ENCODE results near the gene CDC42EP3. TPM values are rescaled to one million over a fixed set of nuclear protein-coding genes. Genes with fewer than 3 reads are reported as not detected.

Gene CDC42EP3
- polyA plus RNA-seq, 2 of the 4 experiments (the other 2 are of a cell fraction): 23.8 to 39.1 TPM

DNA sequence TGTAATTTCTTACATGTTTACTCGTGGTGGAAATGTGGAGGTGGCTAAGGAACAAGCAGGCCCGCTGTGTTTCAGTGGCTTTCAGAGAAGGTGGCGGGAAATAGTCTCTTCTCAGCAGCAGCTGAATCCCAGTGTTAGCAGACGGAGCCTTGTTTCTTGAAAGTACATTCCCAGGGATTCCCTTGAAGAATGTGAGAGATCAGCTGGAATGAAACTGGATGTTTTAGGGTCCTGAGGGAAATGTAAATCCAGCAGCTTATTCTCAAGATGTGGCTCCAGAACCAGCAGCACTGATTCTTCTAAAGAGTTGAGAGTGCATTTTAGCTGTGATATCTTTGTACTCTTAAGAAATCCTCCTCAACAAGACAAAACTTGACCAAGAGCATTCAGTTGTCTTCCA is 59.1 kb downstream of the CDC42EP3 start:
- no peak for TF ChIP-seq CHD2 (IDR thresholded peaks at IDR 0.05; ENCODE audit: low read length, partially characterized antibody)
- TF ChIP-seq NFE2L2 (conservative IDR thresholded peaks at IDR 0.05; ENCODE audit: low read length): no peak
- no peak for TF ChIP-seq HOXA7 (CRISPR knock-in tag; IDR thresholded peaks at IDR 0.05)
- TF ChIP-seq TFCP2L1 (CRISPR knock-in tag; IDR thresholded peaks at IDR 0.05): no peak
- no peak for TF ChIP-seq HEYL (CRISPR knock-in tag; IDR thresholded peaks at IDR 0.05)
- no peak for TF ChIP-seq MAZ (IDR thresholded peaks at IDR 0.05; ENCODE audit: borderline replicate concordance, low read depth, low read length)
- no peak for TF ChIP-seq RFX5 (IDR thresholded peaks at IDR 0.05)
- no peak for TF ChIP-seq EHF (CRISPR knock-in tag; IDR thresholded peaks at IDR 0.05)
- TF ChIP-seq, protein P1, sequence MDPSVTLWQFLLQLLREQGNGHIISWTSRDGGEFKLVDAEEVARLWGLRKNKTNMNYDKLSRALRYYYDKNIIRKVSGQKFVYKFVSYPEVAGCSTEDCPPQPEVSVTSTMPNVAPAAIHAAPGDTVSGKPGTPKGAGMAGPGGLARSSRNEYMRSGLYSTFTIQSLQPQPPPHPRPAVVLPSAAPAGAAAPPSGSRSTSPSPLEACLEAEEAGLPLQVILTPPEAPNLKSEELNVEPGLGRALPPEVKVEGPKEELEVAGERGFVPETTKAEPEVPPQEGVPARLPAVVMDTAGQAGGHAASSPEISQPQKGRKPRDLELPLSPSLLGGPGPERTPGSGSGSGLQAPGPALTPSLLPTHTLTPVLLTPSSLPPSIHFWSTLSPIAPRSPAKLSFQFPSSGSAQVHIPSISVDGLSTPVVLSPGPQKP (IDR thresholded peaks at IDR 0.05; ENCODE audit: low read depth, low read length): no peak
- no peak for TF ChIP-seq RARB (CRISPR knock-in tag; IDR thresholded peaks at IDR 0.05)
- TF ChIP-seq EP300 (IDR thresholded peaks at IDR 0.05): no peak
- TF ChIP-seq CBX8 (IDR thresholded peaks at IDR 0.05): no peak
- TF ChIP-seq SREBF2 (IDR thresholded peaks at IDR 0.05): no peak
- TF ChIP-seq HOXB5 (CRISPR knock-in tag; IDR thresholded peaks at IDR 0.05): no peak
- no peak for TF ChIP-seq TP53 (CRISPR knock-in tag; IDR thresholded peaks at IDR 0.05)
- TF ChIP-seq CBX2 (IDR thresholded peaks at IDR 0.05; ENCODE audit: borderline replicate concordance, low read depth): no peak
- ChIA-PET POLR2A (no interaction called here), CTCF (interaction anchor here (0.9 kb wide), 1 partner anchor 20 kb away, joined by 4 read pairs; no protein-coding TSS in a partner anchor)
- ATAC-seq (no peak), FAIRE-seq (no peak), DNase-seq (ENCODE audit: low read depth in 1 of 2, low spot score in 1 of 2) (no peak)
- no peak overlapping the region for H3K4me2 ChIP-seq
- no peaks in the 10 kb centered on the region for H3K9me3 ChIP-seq
- H3K4me1 ChIP-seq: no peaks in the 10 kb centered on the region
- 72% methylated on average over 4 of the region's 4 CpGs for WGBS (ENCODE audit: missing lambda C conversion rate)
- H3K4me3 ChIP-seq: no peak overlapping the region
- H3K27ac ChIP-seq: no peak overlapping the region

DNA sequence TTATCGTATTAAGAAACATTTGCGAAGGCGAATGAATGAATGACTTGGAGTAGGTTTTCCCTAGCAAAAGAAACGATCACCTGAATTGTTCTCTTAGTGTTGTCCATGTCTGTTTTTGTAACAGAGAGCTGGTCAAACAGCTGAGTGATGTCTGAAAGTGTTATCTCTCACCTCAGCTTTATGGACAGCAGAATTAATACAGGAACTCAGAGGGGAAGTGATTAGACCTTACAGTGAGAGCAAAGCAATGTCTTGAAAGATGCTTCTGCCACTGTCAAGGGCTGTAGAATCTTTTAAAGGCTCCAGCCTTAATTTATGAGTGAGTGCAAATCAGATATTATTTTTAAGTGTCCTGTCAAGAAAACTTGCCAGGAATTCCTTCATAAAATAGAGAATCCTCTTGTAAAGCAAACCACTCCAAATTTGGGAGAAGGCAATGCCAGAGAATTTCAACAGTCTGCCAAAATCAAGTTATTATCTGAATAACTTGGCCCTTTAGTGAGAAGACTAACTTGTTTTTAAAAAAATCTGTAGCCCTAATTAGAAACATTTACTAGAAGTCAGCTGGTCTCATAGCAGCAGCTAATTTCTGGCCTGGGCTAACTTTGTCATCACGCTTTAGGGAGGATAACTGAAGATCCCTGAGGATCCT is 60.7 kb downstream of the CDC42EP3 start:
- FAIRE-seq: no peak
- Histone ChIP-seq H3K4me2 (no peak overlapping the region), H3K4me1 (no peaks in the 10 kb centered on the region), H3K27ac (no peak overlapping the region), H3K9me3 (no peaks in the 10 kb centered on the region), H3K4me3 (no peak overlapping the region)
- no peak for ATAC-seq
- TF ChIP-seq KDM1A (IDR thresholded peaks at IDR 0.05; ENCODE audit: low read depth) (no peak), RCOR1 (IDR thresholded peaks at IDR 0.05; ENCODE audit: low read depth, low read length) (no peak), POLR2A (IDR thresholded peaks at IDR 0.05; ENCODE audit: low read length) (no peak), HEYL (CRISPR knock-in tag; IDR thresholded peaks at IDR 0.05) (no peak), HOXA7 (CRISPR knock-in tag; IDR thresholded peaks at IDR 0.05) (no peak), TP53 (CRISPR knock-in tag; IDR thresholded peaks at IDR 0.05) (no peak), ZFP36 (IDR thresholded peaks at IDR 0.05; ENCODE audit: borderline replicate concordance, partially characterized antibody) (no peak), MAZ (IDR thresholded peaks at IDR 0.05; ENCODE audit: borderline replicate concordance, low read depth, low read length) (no peak), NR3C1 (IDR thresholded peaks at IDR 0.05) (no peak), EHF (CRISPR knock-in tag; IDR thresholded peaks at IDR 0.05) (no peak), KDM5A (IDR thresholded peaks at IDR 0.05) (no peak), HDAC2 (IDR thresholded peaks at IDR 0.05) (no peak), RFX5 (IDR thresholded peaks at IDR 0.05) (no peak), HOXB13 (CRISPR knock-in tag; IDR thresholded peaks at IDR 0.05; ENCODE audit: low read depth) (no peak), MAFK (IDR thresholded peaks at IDR 0.05; ENCODE audit: partially characterized antibody) (no peak), FOSB (CRISPR knock-in tag; IDR thresholded peaks at IDR 0.05) (no peak)
- TF ChIP-seq, protein P2, sequence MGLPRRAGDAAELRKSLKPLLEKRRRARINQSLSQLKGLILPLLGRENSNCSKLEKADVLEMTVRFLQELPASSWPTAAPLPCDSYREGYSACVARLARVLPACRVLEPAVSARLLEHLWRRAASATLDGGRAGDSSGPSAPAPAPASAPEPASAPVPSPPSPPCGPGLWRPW (IDR thresholded peaks at IDR 0.05): no peak
- TF ChIP-seq, protein P3, sequence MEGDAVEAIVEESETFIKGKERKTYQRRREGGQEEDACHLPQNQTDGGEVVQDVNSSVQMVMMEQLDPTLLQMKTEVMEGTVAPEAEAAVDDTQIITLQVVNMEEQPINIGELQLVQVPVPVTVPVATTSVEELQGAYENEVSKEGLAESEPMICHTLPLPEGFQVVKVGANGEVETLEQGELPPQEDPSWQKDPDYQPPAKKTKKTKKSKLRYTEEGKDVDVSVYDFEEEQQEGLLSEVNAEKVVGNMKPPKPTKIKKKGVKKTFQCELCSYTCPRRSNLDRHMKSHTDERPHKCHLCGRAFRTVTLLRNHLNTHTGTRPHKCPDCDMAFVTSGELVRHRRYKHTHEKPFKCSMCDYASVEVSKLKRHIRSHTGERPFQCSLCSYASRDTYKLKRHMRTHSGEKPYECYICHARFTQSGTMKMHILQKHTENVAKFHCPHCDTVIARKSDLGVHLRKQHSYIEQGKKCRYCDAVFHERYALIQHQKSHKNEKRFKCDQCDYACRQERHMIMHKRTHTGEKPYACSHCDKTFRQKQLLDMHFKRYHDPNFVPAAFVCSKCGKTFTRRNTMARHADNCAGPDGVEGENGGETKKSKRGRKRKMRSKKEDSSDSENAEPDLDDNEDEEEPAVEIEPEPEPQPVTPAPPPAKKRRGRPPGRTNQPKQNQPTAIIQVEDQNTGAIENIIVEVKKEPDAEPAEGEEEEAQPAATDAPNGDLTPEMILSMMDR (IDR thresholded peaks at IDR 0.05): no peak
- TF ChIP-seq, protein P1 (IDR thresholded peaks at IDR 0.05; ENCODE audit: low read depth, low read length): no peak
- TF ChIP-seq, protein P4, sequence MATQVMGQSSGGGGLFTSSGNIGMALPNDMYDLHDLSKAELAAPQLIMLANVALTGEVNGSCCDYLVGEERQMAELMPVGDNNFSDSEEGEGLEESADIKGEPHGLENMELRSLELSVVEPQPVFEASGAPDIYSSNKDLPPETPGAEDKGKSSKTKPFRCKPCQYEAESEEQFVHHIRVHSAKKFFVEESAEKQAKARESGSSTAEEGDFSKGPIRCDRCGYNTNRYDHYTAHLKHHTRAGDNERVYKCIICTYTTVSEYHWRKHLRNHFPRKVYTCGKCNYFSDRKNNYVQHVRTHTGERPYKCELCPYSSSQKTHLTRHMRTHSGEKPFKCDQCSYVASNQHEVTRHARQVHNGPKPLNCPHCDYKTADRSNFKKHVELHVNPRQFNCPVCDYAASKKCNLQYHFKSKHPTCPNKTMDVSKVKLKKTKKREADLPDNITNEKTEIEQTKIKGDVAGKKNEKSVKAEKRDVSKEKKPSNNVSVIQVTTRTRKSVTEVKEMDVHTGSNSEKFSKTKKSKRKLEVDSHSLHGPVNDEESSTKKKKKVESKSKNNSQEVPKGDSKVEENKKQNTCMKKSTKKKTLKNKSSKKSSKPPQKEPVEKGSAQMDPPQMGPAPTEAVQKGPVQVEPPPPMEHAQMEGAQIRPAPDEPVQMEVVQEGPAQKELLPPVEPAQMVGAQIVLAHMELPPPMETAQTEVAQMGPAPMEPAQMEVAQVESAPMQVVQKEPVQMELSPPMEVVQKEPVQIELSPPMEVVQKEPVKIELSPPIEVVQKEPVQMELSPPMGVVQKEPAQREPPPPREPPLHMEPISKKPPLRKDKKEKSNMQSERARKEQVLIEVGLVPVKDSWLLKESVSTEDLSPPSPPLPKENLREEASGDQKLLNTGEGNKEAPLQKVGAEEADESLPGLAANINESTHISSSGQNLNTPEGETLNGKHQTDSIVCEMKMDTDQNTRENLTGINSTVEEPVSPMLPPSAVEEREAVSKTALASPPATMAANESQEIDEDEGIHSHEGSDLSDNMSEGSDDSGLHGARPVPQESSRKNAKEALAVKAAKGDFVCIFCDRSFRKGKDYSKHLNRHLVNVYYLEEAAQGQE (IDR thresholded peaks at IDR 0.05): no peak
- DNase-seq (ENCODE audit: low read depth in 1 of 2, low spot score in 1 of 2): no peak
- 74% methylated on average over 5 of the region's 5 CpGs for whole genome bisulfite sequencing (ENCODE audit: missing lambda C conversion rate)
- ChIA-PET POLR2A (no interaction called here), CTCF (interaction anchor here (0.9 to 1.4 kb wide), 3 partner anchors 9 to 196 kb away, joined by 3 read pairs; no protein-coding TSS in a partner anchor)

All from A549 (cell line).